Activated gamma-delta T cell treated with Interleukin-2 at 50 U/mL for 16 hours (primary cell): ENCODE results near the gene CCDC61.

ENCODE experiments used
- DNase-seq: peaks from one replicate; pipeline ENCODE4 v3.0.0-alpha.2; 2020

CCDC61 gene

GRCh38 chr19:46016426-46017094 is 21.3 kb downstream of the CCDC61 start:
- peak; percentile 78 for DNase-seq

- DNase-seq: no peak
Measured at GRCh38 chr19:46017095-46017429, 21.8 kb downstream of the CCDC61 start.

GRCh38 chr19:46017874-46018675 is 22.8 kb downstream of the CCDC61 start:
- no peak for DNase-seq

GRCh38 chr19:46018729-46019251 is 23.5 kb downstream of the CCDC61 start:
- DNase-seq: no peak

- DNase-seq: no peak
Measured at GRCh38 chr19:46019270-46019669, 24.0 kb downstream of the CCDC61 start.

- DNase-seq: no peak
Measured at GRCh38 chr19:46020819-46021125, 25.5 kb downstream of the CCDC61 start.

- DNase-seq: no peak
Measured at GRCh38 chr19:46021531-46022041, 26.3 kb downstream of the CCDC61 start.

GRCh38 chr19:46022061-46022430 is 26.8 kb downstream of the CCDC61 start:
- no peak for DNase-seq

- DNase-seq: no peak
Measured at GRCh38 chr19:46022431-46023310, 27.4 kb downstream of the CCDC61 start, which contains the start of gene PGLYRP1. PGLYRP1 (minus strand) TSS chr19:46023053; CDS start chr19:46023021, 32 bp downstream.

- no peak for DNase-seq
Measured at GRCh38 chr19:46023311-46023779, 28.1 kb downstream of the CCDC61 start.

GRCh38 chr19:46025835-46026234 is 30.6 kb downstream of the CCDC61 start:
- DNase-seq: no peak

- no peak for DNase-seq
Measured at GRCh38 chr19:46030812-46031550, 35.7 kb downstream of the CCDC61 start.

- DNase-seq: no peak
Measured at GRCh38 chr19:46031781-46032596, 36.7 kb downstream of the CCDC61 start.

- DNase-seq: no peak
Measured at GRCh38 chr19:46032597-46033025, 37.3 kb downstream of the CCDC61 start.

GRCh38 chr19:46033401-46033800 is 38.1 kb downstream of the CCDC61 start:
- no peak for DNase-seq

GRCh38 chr19:46035546-46035945 is 40.3 kb downstream of the CCDC61 start:
- no peak for DNase-seq

GRCh38 chr19:46035986-46036743 is 40.9 kb downstream of the CCDC61 start:
- DNase-seq: no peak

- no peak for DNase-seq
Measured at GRCh38 chr19:46036744-46037128, 41.5 kb downstream of the CCDC61 start.

- no peak for DNase-seq
Measured at GRCh38 chr19:46040125-46040524, 44.9 kb downstream of the CCDC61 start.

GRCh38 chr19:46040952-46041500 is 45.8 kb downstream of the CCDC61 start, which contains the start of gene IGFL4:
IGFL4 (minus strand) TSS chr19:46041002; CDS start chr19:46040962, 40 bp downstream.
- DNase-seq: no peak
